ENCODE results near the gene MEF2D. TPM values are rescaled to one million over a fixed set of nuclear protein-coding genes. Genes with fewer than 3 reads are reported as not detected.

MEF2D gene
- total RNA-seq, 1 donor from 2014 or later: 67.0 TPM

GRCh38 chr1:156448134-156448967 lies 52.2 kb downstream of the MEF2D start:
- no peak for DNase-seq (ENCODE audit: extremely low read depth, low read depth, low spot score)

- DNase-seq (ENCODE audit: extremely low read depth, low read depth, low spot score): peak; percentile 33
Measured at GRCh38 chr1:156445789-156446263, 54.7 kb downstream of the MEF2D start.

GRCh38 chr1:156444407-156445001 lies 56.1 kb downstream of the MEF2D start:
- DNase-seq (ENCODE audit: extremely low read depth, low read depth, low spot score): no peak

GRCh38 chr1:156443286-156443685 lies 57.3 kb downstream of the MEF2D start:
- DNase-seq (ENCODE audit: extremely low read depth, low read depth, low spot score): no peak

GRCh38 chr1:156440654-156441437 lies 59.7 kb downstream of the MEF2D start:
- DNase-seq (ENCODE audit: extremely low read depth, low read depth, low spot score): no peak

- no peak for DNase-seq (ENCODE audit: extremely low read depth, low read depth, low spot score)
Measured at GRCh38 chr1:156439777-156440183, 60.8 kb downstream of the MEF2D start.

- no peak for DNase-seq (ENCODE audit: extremely low read depth, low read depth, low spot score)
Measured at GRCh38 chr1:156439036-156439776, 61.4 kb downstream of the MEF2D start.

- no peak for DNase-seq (ENCODE audit: extremely low read depth, low read depth, low spot score)
Measured at GRCh38 chr1:156438278-156438987, 62.1 kb downstream of the MEF2D start.

GRCh38 chr1:156437037-156437867 lies 63.3 kb downstream of the MEF2D start:
- no peak for DNase-seq (ENCODE audit: extremely low read depth, low read depth, low spot score)

GRCh38 chr1:156436141-156437036 lies 64.2 kb downstream of the MEF2D start:
- DNase-seq (ENCODE audit: extremely low read depth, low read depth, low spot score): no peak

GRCh38 chr1:156435545-156436140 lies 64.9 kb downstream of the MEF2D start:
- DNase-seq (ENCODE audit: extremely low read depth, low read depth, low spot score): no peak

- DNase-seq (ENCODE audit: extremely low read depth, low read depth, low spot score): no peak
Measured at GRCh38 chr1:156434989-156435544, 65.5 kb downstream of the MEF2D start.

GRCh38 chr1:156433602-156434001 lies 67.0 kb downstream of the MEF2D start:
- no peak for DNase-seq (ENCODE audit: extremely low read depth, low read depth, low spot score)

GRCh38 chr1:156433032-156433431 lies 67.5 kb downstream of the MEF2D start:
- no peak for DNase-seq (ENCODE audit: extremely low read depth, low read depth, low spot score)

GRCh38 chr1:156432669-156433018 lies 67.9 kb downstream of the MEF2D start:
- DNase-seq (ENCODE audit: extremely low read depth, low read depth, low spot score): no peak

GRCh38 chr1:156431769-156432668 lies 68.6 kb downstream of the MEF2D start:
- DNase-seq (ENCODE audit: extremely low read depth, low read depth, low spot score): no peak

GRCh38 chr1:156431366-156431765 lies 69.2 kb downstream of the MEF2D start:
- DNase-seq (ENCODE audit: extremely low read depth, low read depth, low spot score): no peak
